HepG2 (cell line): ENCODE measurements around the gene HEMK1. TPM values are rescaled to one million over a fixed set of nuclear protein-coding genes. Genes with fewer than 3 reads are reported as not detected.

ENCODE experiments used
- CSRNP2 ChIP-seq: sonication (generic); formaldehyde crosslinking; conservative IDR thresholded peaks from 2 replicates; pipeline ENCODE4 v1.8.0; 2022; ENCODE audit warnings: low read depth, missing genetic modification reagents
- GATAD2A ChIP-seq: IDR thresholded peaks from 2 replicates; pipeline ENCODE4 v1.6.1; 2016
- KDM5B ChIP-seq: sonication (generic); formaldehyde crosslinking; IDR thresholded peaks from 2 replicates; pipeline ENCODE4 v1.4.0; 2020; ENCODE audit warnings: missing genetic modification reagents, mild to moderate bottlenecking, borderline replicate concordance
- PRDM15 ChIP-seq: sonication (generic); formaldehyde crosslinking; IDR thresholded peaks from 2 replicates; pipeline ENCODE4 v1.4.0; 2020; ENCODE audit warnings: missing genetic modification reagents
- RBFOX2 ChIP-seq: fragments of 200-400 bp; formaldehyde crosslinking; IDR thresholded peaks from 2 replicates; pipeline ENCODE4 v1.6.1; 2017; ENCODE audit warnings: low read depth, mild to moderate bottlenecking, low read length
- SKIL ChIP-seq: sonication (generic); formaldehyde crosslinking; IDR thresholded peaks from 2 replicates; pipeline ENCODE4 v1.8.0; 2022; ENCODE audit warnings: missing genetic modification reagents, mild to moderate bottlenecking, moderate library complexity, borderline replicate concordance
- SMARCE1 ChIP-seq: fragments of 450-650 bp; IDR thresholded peaks from 2 replicates; pipeline ENCODE4 v1.6.1; 2017; ENCODE audit warnings: borderline replicate concordance
- ZBTB8A ChIP-seq: sonication (generic); formaldehyde crosslinking; IDR thresholded peaks from 2 replicates; pipeline ENCODE4 v1.4.0; 2020; ENCODE audit warnings: mild to moderate bottlenecking, low read depth, missing genetic modification reagents, borderline replicate concordance
- ZNF12 ChIP-seq: sonication (generic); formaldehyde crosslinking; IDR thresholded peaks from 2 replicates; pipeline ENCODE4 v1.5.0; 2020; ENCODE audit warnings: missing genetic modification reagents
- ZNF18 ChIP-seq: sonication (generic); formaldehyde crosslinking; IDR thresholded peaks from 2 replicates; pipeline ENCODE4 v1.8.0; 2022; ENCODE audit warnings: mild to moderate bottlenecking, missing genetic modification reagents; ENCODE audit not compliant: insufficient replicate concordance
- ZNF230 ChIP-seq: sonication (generic); formaldehyde crosslinking; IDR thresholded peaks from 2 replicates; pipeline ENCODE4 v1.4.0; 2020; ENCODE audit warnings: mild to moderate bottlenecking, missing genetic modification reagents
- ZNF335 ChIP-seq: sonication (generic); formaldehyde crosslinking; IDR thresholded peaks from 2 replicates; pipeline ENCODE4 v1.4.0; 2020; ENCODE audit warnings: missing genetic modification reagents
- ZNF383 ChIP-seq: sonication (generic); formaldehyde crosslinking; IDR thresholded peaks from 2 replicates; pipeline ENCODE4 v1.4.0; 2020; ENCODE audit warnings: missing genetic modification reagents, mild to moderate bottlenecking, borderline replicate concordance
- ZNF441 ChIP-seq: sonication (generic); formaldehyde crosslinking; IDR thresholded peaks from 2 replicates; pipeline ENCODE4 v1.7.0; 2021; ENCODE audit warnings: missing genetic modification reagents, borderline replicate concordance
- ZNF543 ChIP-seq: sonication (generic); formaldehyde crosslinking; IDR thresholded peaks from 2 replicates; pipeline ENCODE4 v1.4.0; 2020; ENCODE audit warnings: mild to moderate bottlenecking, missing genetic modification reagents
- ZSCAN30 ChIP-seq: sonication (generic); formaldehyde crosslinking; IDR thresholded peaks from 2 replicates; pipeline ENCODE4 v1.5.0; 2020; ENCODE audit warnings: mild to moderate bottlenecking, missing genetic modification reagents
- ZZZ3 ChIP-seq: sonication (generic); formaldehyde crosslinking; IDR thresholded peaks from 2 replicates; pipeline ENCODE4 v1.4.0; 2020; ENCODE audit warnings: missing genetic modification reagents, mild to moderate bottlenecking, borderline replicate concordance
- polyA plus RNA-seq, 8 experiments: library from polyadenylated mRNA; depleted of rRNA in 3 of 8; stranded (reverse) in 7 of 8; unstranded in 1 of 8; fragments of >200 nt; fragmentation: Illumina TruSeq in 4 of 8; extraction: Trizol in 4 of 8; gene quantifications; 2 replicates each; pipeline versions ENCODE4 v1.2.1 to v1.2.3, GENCODE V29; 2011 to 2016; ENCODE audit warnings: low read depth in 4 of 8, missing spikeins in 1 of 8, mixed read lengths in 1 of 8; ENCODE audit not compliant: insufficient read depth in 1 of 8
- total RNA-seq, 5 experiments: library from RNA; depleted of rRNA; stranded (reverse); fragments of >200 nt; fragmentation: Illumina TruSeq; extraction: Trizol; gene quantifications; 2 replicates each; pipeline ENCODE4 v1.2.3, GENCODE V29; 2016; ENCODE audit warnings: low read depth in 1 of 5

HEMK1 gene
- total and polyA plus RNA-seq, 2 of the 13 experiments (the other 11 are each of a cell fraction or from before 2014, with no cell fraction given), result 9.8 to 12.6 TPM

- no peak for TF ChIP-seq ZBTB8A
- no peak for TF ChIP-seq ZSCAN30
- TF ChIP-seq ZZZ3 (CRISPR knock-in tag), result no peak
- 0 out of 2 replicates have a peak, but pooled peaks have one; percentile 38 for TF ChIP-seq ZNF441 (CRISPR knock-in tag)
- no peak for TF ChIP-seq SMARCE1
- no peak for TF ChIP-seq CSRNP2
- TF ChIP-seq GATAD2A (CRISPR knock-in tag), result 0 out of 2 replicates have a peak, but pooled peaks have one; percentile 22
- no peak for TF ChIP-seq ZNF230 (CRISPR knock-in tag)
- no peak for TF ChIP-seq PRDM15 (CRISPR knock-in tag)
- no peak for TF ChIP-seq ZNF18 (CRISPR knock-in tag)
- TF ChIP-seq ZNF335 (CRISPR knock-in tag), result peak; percentile 44; the same call in 1 of the 2 replicates
- TF ChIP-seq ZNF543, result 0 out of 2 replicates have a peak, but pooled peaks have one; percentile 71
- no peak for TF ChIP-seq ZNF383
- 0 out of 2 replicates have a peak, but pooled peaks have one; percentile 37 for TF ChIP-seq SKIL (CRISPR knock-in tag)
- TF ChIP-seq RBFOX2, result peak; percentile 72
- 0 out of 2 replicates have a peak, but pooled peaks have one; percentile 19 for TF ChIP-seq ZNF12 (CRISPR knock-in tag)
- TF ChIP-seq KDM5B, result peak; percentile 15; the same call in 1 of the 2 replicates
Observed at GRCh38 chr3:50617096-50617791, 47.9 kb downstream of the HEMK1 start, which contains the start of gene MAPKAPK3 (continued).
